Stomach (tissue), 4 donors: ENCODE measurements around the gene ZNF212.

ENCODE experiments used
- POLR2A ChIP-seq, 4 donors: fragments of 450-650 bp; IDR thresholded peaks; one replicate each; pipeline ENCODE4 v1.6.1; 2016; ENCODE audit warnings: antibody characterized with exemption in 4 of 4, control low read depth in 2 of 4, mild to moderate bottlenecking in 1 of 4, moderate library complexity in 1 of 4
- POLR2AphosphoS5 ChIP-seq, 3 donors: sonication (generic); formaldehyde crosslinking; IDR thresholded peaks; one replicate each; pipeline ENCODE4 v1.6.1; 2016; ENCODE audit warnings: antibody characterized with exemption in 3 of 3
- TF ChIP-seq, protein P1 (sequence below), 7 experiments: fragments of 450-650 bp in 4 of 7; fragments of 200-600 bp in 3 of 7; sonication (generic) in 3 of 7; IDR thresholded peaks; one replicate each; pipeline ENCODE4 v1.5.1; 2016 to 2019; ENCODE audit warnings: antibody characterized with exemption in 7 of 7, control low read depth in 2 of 7, mild to moderate bottlenecking in 1 of 7

DNA sequence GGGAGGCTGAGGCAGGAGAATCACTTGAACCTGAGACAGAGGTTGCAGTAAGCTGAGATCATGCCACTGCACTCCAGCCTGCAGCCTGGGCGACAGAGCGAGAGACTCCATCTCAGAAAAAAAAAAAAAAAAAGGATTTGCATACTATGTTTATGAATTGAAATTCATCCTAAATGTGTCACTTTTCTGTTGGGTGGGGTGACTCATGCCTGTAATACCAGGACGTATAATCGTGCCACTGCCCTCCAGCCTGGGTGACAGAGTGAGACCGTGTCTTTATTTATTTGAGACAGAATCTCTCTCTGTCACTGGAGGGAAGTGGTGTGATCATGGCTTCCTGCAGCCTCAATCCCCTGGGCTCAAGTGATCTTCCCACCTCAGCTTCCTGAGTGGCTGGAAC is 5.8 kb downstream of the ZNF212 start:
- TF ChIP-seq, protein P1, sequence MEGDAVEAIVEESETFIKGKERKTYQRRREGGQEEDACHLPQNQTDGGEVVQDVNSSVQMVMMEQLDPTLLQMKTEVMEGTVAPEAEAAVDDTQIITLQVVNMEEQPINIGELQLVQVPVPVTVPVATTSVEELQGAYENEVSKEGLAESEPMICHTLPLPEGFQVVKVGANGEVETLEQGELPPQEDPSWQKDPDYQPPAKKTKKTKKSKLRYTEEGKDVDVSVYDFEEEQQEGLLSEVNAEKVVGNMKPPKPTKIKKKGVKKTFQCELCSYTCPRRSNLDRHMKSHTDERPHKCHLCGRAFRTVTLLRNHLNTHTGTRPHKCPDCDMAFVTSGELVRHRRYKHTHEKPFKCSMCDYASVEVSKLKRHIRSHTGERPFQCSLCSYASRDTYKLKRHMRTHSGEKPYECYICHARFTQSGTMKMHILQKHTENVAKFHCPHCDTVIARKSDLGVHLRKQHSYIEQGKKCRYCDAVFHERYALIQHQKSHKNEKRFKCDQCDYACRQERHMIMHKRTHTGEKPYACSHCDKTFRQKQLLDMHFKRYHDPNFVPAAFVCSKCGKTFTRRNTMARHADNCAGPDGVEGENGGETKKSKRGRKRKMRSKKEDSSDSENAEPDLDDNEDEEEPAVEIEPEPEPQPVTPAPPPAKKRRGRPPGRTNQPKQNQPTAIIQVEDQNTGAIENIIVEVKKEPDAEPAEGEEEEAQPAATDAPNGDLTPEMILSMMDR (IDR thresholded peaks at IDR 0.05) = no peak
- no peak for TF ChIP-seq POLR2A (IDR thresholded peaks at IDR 0.05)
- TF ChIP-seq POLR2AphosphoS5 (IDR thresholded peaks at IDR 0.05) = no peak
